ENCODE data around the gene AGBL5. TPM values are rescaled to one million over a fixed set of nuclear protein-coding genes. Genes with fewer than 3 reads are reported as not detected.
"Not testable (repeated sequence)": the region's sequence is repeated elsewhere in the genome, so short reads cannot be mapped to it uniquely, and the experiment has no call there.

AGBL5 gene
- polyA plus RNA-seq, 2 of the 4 experiments (the other 2 are of a cell fraction), result 25.5 to 52.7 TPM

- no peak for TF ChIP-seq HOXB13 (CRISPR knock-in tag; IDR thresholded peaks at IDR 0.05; ENCODE audit: low read depth)
- TF ChIP-seq PBX3 (IDR thresholded peaks at IDR 0.05), result no peak
- no peak for TF ChIP-seq KDM5A (IDR thresholded peaks at IDR 0.05)
- TF ChIP-seq EP300 (IDR thresholded peaks at IDR 0.05), result no peak
- no peak for TF ChIP-seq NR3C1 (IDR thresholded peaks at IDR 0.05)
- POLR2A ChIA-PET, result interaction anchor here (0.7 kb wide), 1 partner anchor 174 kb away, joined by 3 read pairs; no protein-coding TSS in a partner anchor
- Histone ChIP-seq H3K4me1 (no peaks in the 10 kb centered on the region), H3K4me2 (no peak overlapping the region), H3K9me3 (no peaks in the 10 kb centered on the region), H3K27ac (no peak overlapping the region), H3K4me3 (no peak overlapping the region)
- DNase-seq (ENCODE audit: low read depth in 1 of 2, low spot score in 1 of 2), result no peak
- no peak for ATAC-seq
- FAIRE-seq, result no peak
- 53% methylated on average over 3 of the region's 3 CpGs for WGBS (ENCODE audit: missing lambda C conversion rate)
- CTCF ChIA-PET, result interaction anchor here (0.7 to 3.8 kb wide), 8 partner anchors 21 to 197 kb away, joined by 3 to 17 read pairs (median 4); no protein-coding TSS in a partner anchor
Observed at GRCh38 chr2:27105981-27106380, 54.5 kb downstream of the AGBL5 start.

GRCh38 chr2:27108221-27108620, 56.8 kb downstream of the AGBL5 start:
- FAIRE-seq (no peak), DNase-seq (ENCODE audit: low read depth in 1 of 2, low spot score in 1 of 2) (no peak), ATAC-seq (no peak)
- ChIA-PET CTCF (interaction anchor here (0.6 to 3.8 kb wide), 11 partner anchors 9 to 279 kb away, joined by 3 to 17 read pairs (median 4); partner anchors contain the start of gene KHK), POLR2A (interaction anchor here (0.6 kb wide), 1 partner anchor 16 kb away, joined by 3 read pairs; no protein-coding TSS in a partner anchor)
- WGBS (ENCODE audit: missing lambda C conversion rate), result 70% methylated on average over 2 of the region's 2 CpGs
- Histone ChIP-seq H3K4me3 (no peak overlapping the region), H3K4me1 (no peaks in the 10 kb centered on the region), H3K27ac (no peak overlapping the region), H3K9me3 (no peaks in the 10 kb centered on the region), H3K4me2 (no peak overlapping the region)
- TF ChIP-seq JUNB (IDR thresholded peaks at IDR 0.05) (no peak), REST (IDR thresholded peaks at IDR 0.05) (no peak), RARB (CRISPR knock-in tag; IDR thresholded peaks at IDR 0.05) (no peak), KDM1A (IDR thresholded peaks at IDR 0.05; ENCODE audit: low read depth) (no peak)

GRCh38 chr2:27109083-27109482, 57.6 kb downstream of the AGBL5 start:
- Histone ChIP-seq H3K27ac (no peak overlapping the region), H3K9me3 (no peaks in the 10 kb centered on the region), H3K4me1 (no peaks in the 10 kb centered on the region), H3K4me2 (no peak overlapping the region), H3K4me3 (no peak overlapping the region)
- no peak for FAIRE-seq
- no peak for TF ChIP-seq PHF8 (IDR thresholded peaks at IDR 0.05; ENCODE audit: borderline replicate concordance, low read depth)
- TF ChIP-seq RNF2 (IDR thresholded peaks at IDR 0.05; ENCODE audit: borderline replicate concordance, low read depth), result no peak
- TF ChIP-seq MYC (IDR thresholded peaks at IDR 0.05; ENCODE audit: borderline replicate concordance, low read length), result no peak
- no peak for TF ChIP-seq CBX8 (IDR thresholded peaks at IDR 0.05)
- no peak for TF ChIP-seq ELK1 (IDR thresholded peaks at IDR 0.05; ENCODE audit: low read depth, low read length)
- no peak for TF ChIP-seq NPAS2 (CRISPR knock-in tag; IDR thresholded peaks at IDR 0.05; ENCODE audit: borderline replicate concordance)
- no peak for TF ChIP-seq ZC3H11A (IDR thresholded peaks at IDR 0.05)
- no peak for TF ChIP-seq CEBPB (IDR thresholded peaks at IDR 0.05)
- no peak for TF ChIP-seq USF2 (IDR thresholded peaks at IDR 0.05)
- TF ChIP-seq FOXS1 (CRISPR knock-in tag; IDR thresholded peaks at IDR 0.05), result no peak
- no peak for TF ChIP-seq HOXA7 (CRISPR knock-in tag; IDR thresholded peaks at IDR 0.05)
- no peak for TF ChIP-seq CTCF (IDR thresholded peaks at IDR 0.05)
- 67% methylated on average over 3 of the region's 3 CpGs for WGBS (ENCODE audit: missing lambda C conversion rate)
- POLR2A ChIA-PET, result no interaction called here
- CTCF ChIA-PET, result interaction anchor here (0.6 to 3.8 kb wide), 10 partner anchors 10 to 211 kb away, joined by 3 to 17 read pairs (median 3); partner anchors contain the start of gene ABHD1
- no peak for DNase-seq (ENCODE audit: low read depth in 1 of 2, low spot score in 1 of 2)
- no peak for ATAC-seq

- H3K4me2 ChIP-seq; DNase-seq (ENCODE audit: low read depth in 1 of 2, low spot score in 1 of 2); POLR2A ChIA-PET; H3K9me3 ChIP-seq; FAIRE-seq; H3K27ac ChIP-seq; H3K4me1 ChIP-seq; H3K4me3 ChIP-seq; ATAC-seq: not testable (repeated sequence)
- WGBS (ENCODE audit: missing lambda C conversion rate), result 79% methylated on average over 24 of the region's 24 CpGs
- CTCF ChIA-PET, result interaction anchor here (0.5 to 2.0 kb wide), 10 partner anchors 9 to 192 kb away, joined by 3 to 7 read pairs (median 4); partner anchors contain the start of genes ABHD1 and KHK
Observed at GRCh38 chr2:27110603-27111352, 59.3 kb downstream of the AGBL5 start.
